ENCODE results near the gene STAT1.
"Not testable (repeated sequence)": the region's sequence is repeated elsewhere in the genome, so short reads cannot be mapped to it uniquely, and the experiment has no call there.

Gene STAT1

DNA sequence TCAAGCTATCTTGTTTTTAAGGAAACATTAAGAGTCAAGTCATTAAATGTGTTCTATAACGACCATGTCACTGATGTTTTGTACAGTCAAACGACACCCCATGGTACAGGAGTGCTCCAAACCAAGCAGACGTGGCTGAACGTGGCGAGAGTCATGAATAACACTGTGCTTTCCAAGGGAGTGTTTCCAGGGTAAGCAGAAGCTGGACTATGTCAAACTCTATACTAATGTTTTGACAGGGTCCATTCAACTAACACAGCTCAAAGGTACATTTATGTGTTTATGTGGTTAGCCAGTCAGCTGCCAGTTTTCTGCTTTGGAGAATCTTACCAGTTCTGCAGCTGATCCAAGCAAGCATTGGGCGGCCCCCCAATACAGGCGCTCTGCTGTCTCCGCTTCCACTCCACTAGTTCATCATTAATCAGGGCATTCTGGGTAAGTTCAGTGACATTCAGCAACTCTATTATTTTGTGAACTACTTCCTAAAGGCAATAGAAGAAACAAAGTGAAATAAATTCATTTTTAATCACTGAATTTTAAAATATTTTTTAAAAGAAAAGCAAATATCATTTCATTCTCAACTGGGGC is 16.4 kb downstream of the STAT1 start:
- no peak for TF ChIP-seq CTCF (IDR thresholded peaks at IDR 0.05; ENCODE audit: borderline replicate concordance, control extremely low read depth, extremely low read depth, insufficient read depth, missing control alignments)
- in situ Hi-C loops (cut with MboI; ENCODE audit: low sequenced_read_pairs, unreplicated experiment), result no loop called here
- DNase-seq (ENCODE audit: low spot score), result no peak

DNA sequence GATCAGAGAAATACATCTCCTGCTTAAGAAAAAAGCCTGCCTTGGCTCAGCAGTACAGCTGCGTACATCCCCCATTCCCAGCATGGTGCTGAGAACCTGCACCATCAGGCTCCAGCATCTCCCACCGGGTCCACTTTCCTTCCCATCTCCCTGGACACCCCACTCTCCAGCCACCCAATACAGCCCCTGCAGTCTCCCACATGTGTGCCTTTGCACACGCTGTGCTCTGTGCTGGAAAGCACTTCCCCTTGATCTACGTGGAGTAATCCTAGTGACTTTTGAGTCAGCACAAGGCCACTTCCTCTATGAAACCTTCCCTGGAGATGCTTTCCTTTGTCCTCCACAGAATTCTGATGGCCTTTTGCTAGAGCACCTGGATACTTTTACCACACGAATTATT is 17.0 kb downstream of the STAT1 start:
- no peak for TF ChIP-seq CTCF (IDR thresholded peaks at IDR 0.05; ENCODE audit: borderline replicate concordance, control extremely low read depth, extremely low read depth, insufficient read depth, missing control alignments)
- in situ Hi-C loops (cut with MboI; ENCODE audit: low sequenced_read_pairs, unreplicated experiment), result no loop called here
- no peak for DNase-seq (ENCODE audit: low spot score)

DNA sequence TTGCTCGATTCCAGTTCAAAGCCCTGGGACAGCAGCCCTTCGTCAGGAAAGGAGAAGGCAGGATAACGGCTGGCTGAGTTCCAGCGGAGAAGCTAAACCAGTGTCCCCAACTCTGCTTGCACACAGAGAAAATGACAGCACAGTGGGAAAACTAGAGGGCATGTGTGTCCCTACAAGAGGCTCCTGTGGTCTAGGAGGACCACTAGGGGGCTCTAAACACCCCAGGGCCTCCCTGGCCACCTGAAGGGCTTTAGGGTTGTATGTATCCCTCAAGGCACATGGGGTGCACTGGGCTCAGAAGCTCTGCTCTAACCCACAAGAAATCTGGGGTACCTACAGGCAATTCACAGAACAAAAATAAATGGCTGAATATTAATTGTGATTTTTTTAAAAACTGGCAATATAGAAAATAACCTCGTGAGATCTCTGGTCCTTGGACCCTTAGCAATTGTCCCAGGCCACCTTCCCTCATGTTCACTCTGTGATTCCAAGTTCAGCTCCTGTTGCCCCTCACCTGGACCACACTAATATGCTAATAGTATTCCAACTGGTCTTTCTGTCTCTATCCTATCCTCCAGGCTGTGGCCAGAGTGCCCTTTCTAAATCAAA is 17.5 kb downstream of the STAT1 start:
- no peak for DNase-seq (ENCODE audit: low spot score)
- no peak for TF ChIP-seq CTCF (IDR thresholded peaks at IDR 0.05; ENCODE audit: borderline replicate concordance, control extremely low read depth, extremely low read depth, insufficient read depth, missing control alignments)
- in situ Hi-C loops (cut with MboI; ENCODE audit: low sequenced_read_pairs, unreplicated experiment), result no loop called here

DNA sequence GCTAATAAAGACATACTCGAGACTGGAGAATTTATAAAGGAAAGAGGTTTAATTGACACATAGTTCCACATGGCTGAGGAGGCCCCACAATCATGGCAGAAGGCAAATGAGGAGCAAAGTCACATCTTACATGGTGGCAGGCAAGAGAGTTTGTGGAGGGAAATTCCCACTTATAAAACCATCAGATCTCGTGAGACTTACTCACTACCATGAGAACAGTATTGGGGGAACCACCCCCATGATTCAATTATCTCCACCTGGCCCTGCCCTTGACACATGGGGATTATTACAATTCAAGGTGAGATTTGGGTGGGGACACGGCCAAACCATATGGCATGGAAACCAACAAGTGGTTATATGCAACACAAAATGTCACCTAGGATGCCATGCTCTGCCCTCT is 18.7 kb downstream of the STAT1 start:
- in situ Hi-C loops (cut with MboI; ENCODE audit: low sequenced_read_pairs, unreplicated experiment); DNase-seq (ENCODE audit: low spot score): not testable (repeated sequence)

GRCh38 chr2:190994148-190994547 is 19.8 kb downstream of the STAT1 start:
- DNase-seq (ENCODE audit: low spot score), result no peak
- TF ChIP-seq CTCF (IDR thresholded peaks at IDR 0.05; ENCODE audit: borderline replicate concordance, control extremely low read depth, extremely low read depth, insufficient read depth, missing control alignments), result no peak
- in situ Hi-C loops (cut with MboI; ENCODE audit: low sequenced_read_pairs, unreplicated experiment), result no loop called here

GRCh38 chr2:190993292-190993643 is 20.7 kb downstream of the STAT1 start:
- in situ Hi-C loops (cut with MboI; ENCODE audit: low sequenced_read_pairs, unreplicated experiment), result no loop called here

More at GRCh38 chr2:190993292-190993643, 20.7 kb downstream of the STAT1 start:
- DNase-seq (ENCODE audit: low spot score), result no peak
- no peak for TF ChIP-seq CTCF (IDR thresholded peaks at IDR 0.05; ENCODE audit: borderline replicate concordance, control extremely low read depth, extremely low read depth, insufficient read depth, missing control alignments)
